ENCODE results near the gene VWA5A.
"Not testable (repeated sequence)": the region's sequence is repeated elsewhere in the genome, so short reads cannot be mapped to it uniquely, and the experiment has no call there.

The VWA5A gene

DNA sequence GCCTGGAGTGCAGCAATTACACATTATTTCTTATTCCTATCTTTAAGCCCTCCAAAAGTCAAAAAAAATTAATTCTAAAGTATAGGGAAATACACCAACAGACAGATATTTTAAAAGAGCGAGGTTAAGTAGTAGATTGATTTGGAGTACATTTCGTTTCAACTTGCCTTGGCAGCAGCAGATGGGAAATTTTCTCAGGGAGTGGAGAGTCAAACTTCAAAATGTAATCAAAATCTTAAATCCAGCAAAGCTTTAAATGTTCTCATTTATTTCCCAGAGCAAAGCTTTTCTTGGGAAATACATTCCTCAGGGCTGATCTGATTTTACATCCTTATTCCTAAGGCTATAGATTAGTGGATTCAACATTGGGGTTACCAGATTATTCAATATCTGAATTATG, 21.9 kb upstream of the VWA5A start:
- DNase-seq, result no peak

DNA sequence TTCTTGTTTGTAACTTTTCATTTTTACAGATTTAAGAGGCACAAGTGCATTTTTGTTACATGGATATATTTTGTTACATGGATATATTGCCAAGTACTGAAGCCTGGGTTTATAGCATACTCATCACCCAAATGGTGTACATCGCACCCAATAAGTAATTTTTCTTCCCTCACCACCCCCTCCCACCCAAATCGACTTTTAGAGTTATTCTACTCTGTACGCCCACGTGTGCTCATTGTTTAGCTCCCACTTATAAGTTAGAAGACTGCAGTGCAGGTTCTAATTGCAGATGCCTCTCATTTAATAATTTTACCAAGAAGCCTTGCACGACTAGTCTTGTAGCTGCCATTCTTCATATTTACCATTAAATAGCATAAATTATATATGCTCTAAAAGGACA, 20.5 kb upstream of the VWA5A start:
- DNase-seq, result no peak

DNA sequence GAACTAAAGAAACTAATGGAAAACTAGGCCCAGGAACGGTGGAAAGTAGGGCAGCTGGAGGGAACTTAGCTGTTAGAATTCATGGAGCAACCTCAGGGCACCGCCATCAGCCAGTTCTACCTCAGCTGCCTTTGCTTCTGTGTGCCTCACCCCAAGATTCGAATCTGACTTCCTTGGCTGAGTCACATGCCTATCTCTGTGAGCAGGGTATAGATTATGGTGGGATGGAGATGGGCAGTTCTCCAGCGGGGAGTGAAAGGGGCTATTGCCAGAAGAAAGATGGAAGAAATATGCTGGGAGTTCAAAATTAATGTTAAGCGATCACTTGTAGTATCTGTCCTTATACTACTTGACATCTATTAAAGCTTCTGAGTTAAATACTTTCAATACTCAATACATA, 18.9 kb upstream of the VWA5A start:
- DNase-seq, result no peak

- DNase-seq, result no peak
These were observed 17.1 kb upstream of the VWA5A start for GRCh38 chr11:124098141-124098540.

DNA sequence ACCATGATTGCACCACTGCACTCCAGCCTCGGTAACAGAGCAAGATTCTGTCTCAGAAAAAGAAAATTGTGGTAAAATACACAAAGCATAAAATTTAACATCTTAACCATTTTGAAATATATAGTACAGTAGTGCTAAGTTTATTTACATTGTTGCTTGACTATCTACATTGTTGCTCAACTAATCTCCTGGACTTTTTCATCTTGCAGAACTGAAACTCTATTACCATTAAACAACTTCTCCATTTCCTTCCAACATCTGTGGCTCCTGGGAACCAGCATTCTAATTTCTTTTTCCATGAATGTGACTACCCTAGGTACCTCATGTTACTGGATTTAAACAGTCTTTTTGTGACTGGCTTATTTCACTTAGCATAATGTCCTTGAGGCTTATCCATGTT, 13.5 kb upstream of the VWA5A start:
- DNase-seq, result no peak

DNA sequence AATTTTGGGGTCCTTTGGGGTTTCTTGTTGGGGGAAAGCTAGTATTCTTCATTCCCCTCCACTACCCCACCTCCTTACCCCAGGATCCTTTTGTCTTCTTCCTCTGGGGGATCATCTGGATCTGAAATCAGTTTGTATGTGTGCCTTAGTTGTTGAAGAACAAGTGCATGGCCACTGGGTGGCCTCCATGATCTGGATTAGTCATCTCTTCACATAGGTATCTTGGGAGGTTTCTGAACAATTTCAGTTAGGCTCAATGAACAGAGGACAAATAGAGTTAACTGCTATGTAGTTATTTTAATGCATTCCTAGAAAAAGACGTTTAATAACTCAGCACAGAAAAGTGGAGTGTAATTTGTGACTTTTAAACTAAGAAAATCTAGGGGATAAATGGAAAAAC, 7.1 kb upstream of the VWA5A start:
- DNase-seq, result peak; percentile 56

GRCh38 chr11:124109377-124109776, 5.9 kb upstream of the VWA5A start:
- DNase-seq, result no peak

DNA sequence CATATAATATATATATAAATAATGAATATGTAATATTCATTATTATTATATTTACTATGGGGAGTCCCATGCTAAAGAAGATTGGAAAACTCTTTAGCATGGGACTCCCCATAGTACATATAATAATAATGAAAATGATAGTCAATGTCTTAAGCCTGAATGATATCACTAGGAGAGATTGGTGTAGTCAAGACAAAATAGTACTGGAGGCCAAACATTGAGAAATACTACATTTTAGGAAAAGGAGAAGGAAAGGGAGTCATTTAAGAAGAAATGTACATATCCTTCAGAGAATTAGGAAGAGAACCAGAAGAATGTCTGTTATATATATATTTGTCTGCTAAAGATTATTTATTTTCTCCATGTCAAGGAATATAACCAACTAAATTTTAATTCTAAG, 5.0 kb upstream of the VWA5A start:
- no peak for DNase-seq

GRCh38 chr11:124113890-124114289, 1.4 kb upstream of the VWA5A start:
- no peak for DNase-seq

GRCh38 chr11:124115782-124116616, 749 bp downstream of the VWA5A start:
- DNase-seq, result no peak

GRCh38 chr11:124119103-124119502, 3.9 kb downstream of the VWA5A start:
- DNase-seq, result peak; percentile 52

DNA sequence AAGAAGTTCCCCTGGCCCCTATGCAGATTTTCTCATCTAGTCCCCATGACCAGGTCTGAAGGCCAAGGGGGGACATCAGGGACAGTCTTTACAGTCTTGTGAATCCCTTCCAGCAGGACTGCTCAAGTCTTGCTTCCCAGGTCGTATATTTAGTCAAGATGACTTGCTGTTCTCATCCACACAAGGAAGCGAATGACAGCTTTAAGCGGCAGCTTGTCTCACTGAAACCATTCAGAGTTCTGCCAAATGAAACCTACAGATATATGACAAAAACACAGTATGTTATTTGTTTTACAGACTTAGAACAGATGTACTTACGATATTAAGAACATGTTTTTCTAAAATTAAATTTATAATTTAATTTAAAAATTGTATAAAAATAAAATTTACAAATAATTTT, 5.6 kb downstream of the VWA5A start:
- no peak for DNase-seq

DNA sequence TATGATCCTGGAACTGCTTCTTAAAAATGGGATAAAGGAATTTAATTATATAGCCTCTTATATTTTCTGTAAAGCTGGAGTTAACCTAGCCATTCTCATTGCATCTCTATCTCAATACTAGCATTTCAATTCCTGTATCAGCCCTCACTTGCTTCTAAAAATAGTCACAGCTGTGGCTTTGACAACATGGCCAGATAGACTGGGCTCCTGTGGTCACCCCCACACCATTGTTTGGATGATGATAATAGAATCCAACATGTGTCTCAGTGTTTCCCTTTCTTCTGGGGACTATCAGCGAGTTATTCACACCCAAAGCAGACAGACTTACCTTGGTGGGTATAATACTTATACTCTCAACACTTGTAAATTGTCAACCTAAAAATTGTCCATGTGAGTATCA, 6.9 kb downstream of the VWA5A start:
- no peak for DNase-seq

GRCh38 chr11:124123622-124124021, 8.4 kb downstream of the VWA5A start:
- no peak for DNase-seq

DNA sequence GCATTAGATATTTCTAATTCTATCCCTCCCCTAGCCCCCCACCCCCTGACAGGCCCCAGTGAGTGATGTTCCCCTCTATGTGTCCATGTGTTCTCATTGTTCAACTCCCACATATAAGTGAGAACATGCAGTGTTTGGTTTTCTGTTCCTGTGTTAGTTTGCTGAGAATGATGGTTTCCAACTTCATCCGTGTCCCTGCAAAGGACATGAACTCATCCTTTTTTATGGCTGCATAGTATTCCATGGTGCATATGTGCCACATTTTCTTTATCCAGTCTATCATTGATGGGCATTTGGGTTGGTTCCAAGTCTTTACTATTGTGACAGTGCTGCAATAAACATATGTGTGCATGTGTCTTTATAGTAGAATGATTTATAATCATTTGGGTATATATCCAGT, 11.9 kb downstream of the VWA5A start:
- not testable (repeated sequence) for DNase-seq

GRCh38 chr11:124143034-124143433, 27.8 kb downstream of the VWA5A start:
- DNase-seq, result no peak

GRCh38 chr11:124147951-124148350, 32.7 kb downstream of the VWA5A start:
- DNase-seq, result no peak

GRCh38 chr11:124150684-124151083, 35.4 kb downstream of the VWA5A start:
- DNase-seq, result no peak

DNA sequence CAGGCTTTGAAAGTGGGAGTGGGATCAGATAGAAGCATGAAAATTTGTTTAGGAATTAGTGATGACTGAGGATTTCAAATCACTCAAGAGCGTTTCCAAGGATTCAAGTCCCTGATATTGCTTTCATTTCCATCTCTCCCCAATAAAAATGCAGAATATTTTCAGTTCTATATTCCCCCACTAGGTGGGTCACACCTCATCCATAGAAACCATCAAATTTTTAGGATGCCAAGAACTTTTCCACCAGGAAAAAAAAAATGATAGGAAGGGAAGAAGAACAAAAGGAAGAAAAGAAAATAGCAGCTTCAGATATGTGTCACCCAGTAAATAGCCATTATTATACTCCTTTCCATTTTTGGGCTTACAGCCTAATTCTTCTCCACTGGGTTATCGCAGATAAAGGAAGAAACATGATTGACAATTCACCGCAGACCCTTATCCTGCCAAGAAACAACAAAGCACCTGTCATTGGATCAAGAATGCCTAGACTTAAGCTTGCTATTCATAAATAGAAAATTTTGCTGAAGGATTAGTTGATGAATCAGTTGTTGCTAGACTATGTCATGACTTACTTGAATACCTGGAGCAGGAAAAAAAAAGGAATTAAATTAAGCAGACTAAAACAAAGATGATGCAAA, 37.6 kb downstream of the VWA5A start:
- no peak for DNase-seq

DNA sequence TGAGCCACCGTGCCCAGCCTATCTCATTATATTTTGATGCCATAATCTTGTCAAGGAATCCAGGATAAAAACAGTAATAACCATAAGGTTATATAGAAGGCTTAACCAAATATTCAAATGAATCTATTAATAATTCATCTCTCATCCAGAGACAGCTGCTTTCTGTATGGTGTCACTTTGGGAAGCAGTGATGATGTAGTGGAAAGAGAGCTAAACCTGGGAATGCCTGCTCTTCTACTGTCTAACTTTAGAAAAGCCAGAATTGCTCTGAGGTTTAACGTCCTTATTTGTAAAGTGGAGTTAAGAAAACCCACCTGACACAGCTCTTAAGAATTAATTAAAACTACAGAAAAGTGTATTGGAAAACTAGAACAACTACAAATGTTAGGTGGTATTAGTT, 38.6 kb downstream of the VWA5A start:
- peak; percentile 71 for DNase-seq

GRCh38 chr11:124159481-124159880, 44.2 kb downstream of the VWA5A start:
- no peak for DNase-seq

GRCh38 chr11:124160986-124161385, 45.7 kb downstream of the VWA5A start:
- no peak for DNase-seq

GRCh38 chr11:124167826-124168231, 52.6 kb downstream of the VWA5A start:
- DNase-seq, result no peak

- no peak for DNase-seq
These were observed 53.5 kb downstream of the VWA5A start for GRCh38 chr11:124168796-124169195.

- DNase-seq, result not testable (repeated sequence)
These were observed 55.1 kb downstream of the VWA5A start for GRCh38 chr11:124170315-124170714.

All from NCI-H526 treated with DMSO at 0.1 percent for 48 hours (cell line).